Breast epithelium (tissue), 3 donors: Measurements from ENCODE around the gene GNS.
"Not testable (repeated sequence)": the region's sequence is repeated elsewhere in the genome, so short reads cannot be mapped to it uniquely, and the experiment has no call there.

Source experiments
- POLR2A ChIP-seq: fragments of 450-650 bp; IDR thresholded peaks from one replicate; pipeline ENCODE4 v1.6.1; 2016; ENCODE audit warnings: antibody characterized with exemption, mild to moderate bottlenecking, moderate library complexity
- TF ChIP-seq, protein P1 (sequence below), 3 donors: fragments of 450-650 bp; IDR thresholded peaks; one replicate each; pipeline ENCODE4 v1.5.1; 2016 to 2017; ENCODE audit warnings: antibody characterized with exemption in 3 of 3, mild to moderate bottlenecking in 3 of 3, moderate library complexity in 3 of 3

DNA sequence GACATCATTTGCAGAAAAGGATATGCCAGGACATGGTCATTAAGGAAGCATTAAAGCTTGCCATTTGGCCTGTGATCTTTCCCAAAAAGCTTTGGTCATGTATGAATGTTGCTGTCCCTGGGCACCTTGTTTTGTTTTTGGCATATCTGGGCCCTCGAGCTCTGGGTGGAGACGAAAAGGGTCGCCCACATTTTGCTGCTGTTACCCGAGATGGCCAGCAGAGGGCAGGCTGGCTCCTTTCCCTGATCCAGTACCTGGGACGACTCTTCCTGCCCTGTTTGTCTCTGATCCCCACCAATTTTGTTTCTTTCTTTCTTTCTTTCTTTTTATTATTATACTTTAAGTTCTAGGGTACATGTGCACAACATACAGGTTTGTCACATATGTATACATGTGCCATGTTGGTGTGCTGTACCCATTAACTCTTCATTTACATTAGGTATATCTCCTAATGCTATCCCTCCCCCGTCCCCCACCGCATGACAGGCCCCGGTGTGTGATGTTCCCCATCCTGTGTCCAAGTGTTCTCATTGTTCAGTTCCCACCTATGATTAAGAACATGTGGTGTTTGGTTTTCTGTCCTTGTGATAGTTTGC is 43.1 kb upstream of the GNS start:
- TF ChIP-seq POLR2A, result not testable (repeated sequence)
- TF ChIP-seq, protein P1, sequence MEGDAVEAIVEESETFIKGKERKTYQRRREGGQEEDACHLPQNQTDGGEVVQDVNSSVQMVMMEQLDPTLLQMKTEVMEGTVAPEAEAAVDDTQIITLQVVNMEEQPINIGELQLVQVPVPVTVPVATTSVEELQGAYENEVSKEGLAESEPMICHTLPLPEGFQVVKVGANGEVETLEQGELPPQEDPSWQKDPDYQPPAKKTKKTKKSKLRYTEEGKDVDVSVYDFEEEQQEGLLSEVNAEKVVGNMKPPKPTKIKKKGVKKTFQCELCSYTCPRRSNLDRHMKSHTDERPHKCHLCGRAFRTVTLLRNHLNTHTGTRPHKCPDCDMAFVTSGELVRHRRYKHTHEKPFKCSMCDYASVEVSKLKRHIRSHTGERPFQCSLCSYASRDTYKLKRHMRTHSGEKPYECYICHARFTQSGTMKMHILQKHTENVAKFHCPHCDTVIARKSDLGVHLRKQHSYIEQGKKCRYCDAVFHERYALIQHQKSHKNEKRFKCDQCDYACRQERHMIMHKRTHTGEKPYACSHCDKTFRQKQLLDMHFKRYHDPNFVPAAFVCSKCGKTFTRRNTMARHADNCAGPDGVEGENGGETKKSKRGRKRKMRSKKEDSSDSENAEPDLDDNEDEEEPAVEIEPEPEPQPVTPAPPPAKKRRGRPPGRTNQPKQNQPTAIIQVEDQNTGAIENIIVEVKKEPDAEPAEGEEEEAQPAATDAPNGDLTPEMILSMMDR (IDR thresholded peaks at IDR 0.05), result peak; percentile 49 to 81 (median 76)
